ENCODE measurements around the gene TERC. TPM values are rescaled to one million over a fixed set of nuclear protein-coding genes. Genes with fewer than 3 reads are reported as not detected.

Gene TERC
- total RNA-seq, 4 donors from 2014 or later = 19.1 to 93.6 (median 63.7) TPM

- Histone ChIP-seq H3K4me3 (no peak overlapping the region), H3K9me3 (no peaks in the 10 kb centered on the region), H3K36me3 (peaks cover 62 to 96% (median 81%) of the 10 kb centered on the region in 4 donors), H3K27me3 (no peaks in the 10 kb centered on the region), H3K27ac (replicated peaks in 1 of 4) (no peak overlapping the region), H3K4me1 (peaks cover 3 to 19% (median 12%) of the 10 kb centered on the region in 4 donors)
- no peak for DNase-seq (ENCODE audit: extremely low spot score)
- TF ChIP-seq POLR2AphosphoS5 (IDR thresholded peaks at IDR 0.05) = no peak
- no peak for TF ChIP-seq POLR2A (IDR thresholded peaks at IDR 0.05; ENCODE audit: low read depth)
- TF ChIP-seq CTCF (IDR thresholded peaks at IDR 0.05) = no peak
- no peak for TF ChIP-seq EP300 (IDR thresholded peaks at IDR 0.05)
- intact Hi-C loops (cut with DNase I) = no loop called here
- WGBS = 78% methylated on average over 4 of the region's 4 CpGs
Measured at GRCh38 chr3:169781209-169781855, 16.5 kb upstream of the TERC start.

- no peak for DNase-seq (ENCODE audit: extremely low spot score)
- Histone ChIP-seq H3K4me1 (peaks cover 3 to 25% (median 18%) of the 10 kb centered on the region in 4 donors), H3K27me3 (no peaks in the 10 kb centered on the region), H3K4me3 (no peak overlapping the region), H3K9me3 (no peaks in the 10 kb centered on the region), H3K27ac (replicated peaks in 1 of 4) (no peak overlapping the region), H3K36me3 (peaks cover 56 to 91% (median 77%) of the 10 kb centered on the region in 4 donors)
- TF ChIP-seq POLR2A (IDR thresholded peaks at IDR 0.05; ENCODE audit: low read depth) = no peak
- intact Hi-C loops (cut with DNase I) = no loop called here
- 46% methylated on average over 2 of the region's 2 CpGs for WGBS
Measured at GRCh38 chr3:169780742-169781141, 15.9 kb upstream of the TERC start.

GRCh38 chr3:169777822-169778221 lies 13.0 kb upstream of the TERC start:
- no peak overlapping the region for H3K4me3 ChIP-seq
- H3K9me3 ChIP-seq = no peaks in the 10 kb centered on the region
- WGBS = 74% methylated on average over 4 of the region's 4 CpGs
- intact Hi-C loops (cut with DNase I) = no loop called here
- TF ChIP-seq POLR2AphosphoS5 (IDR thresholded peaks at IDR 0.05) = no peak
- TF ChIP-seq POLR2A (IDR thresholded peaks at IDR 0.05; ENCODE audit: low read depth) = no peak
- no peak for TF ChIP-seq CTCF (IDR thresholded peaks at IDR 0.05)
- TF ChIP-seq EP300 (IDR thresholded peaks at IDR 0.05) = no peak
- no peaks in the 10 kb centered on the region for H3K27me3 ChIP-seq
- peaks cover 45 to 80% (median 66%) of the 10 kb centered on the region in 4 donors for H3K36me3 ChIP-seq
- peaks cover 23 to 47% (median 39%) of the 10 kb centered on the region in 4 donors for H3K4me1 ChIP-seq
- no peak for DNase-seq (ENCODE audit: extremely low spot score)
- no peak overlapping the region for H3K27ac ChIP-seq (replicated peaks in 1 of 4)

- Histone ChIP-seq H3K27ac (replicated peaks in 1 of 4) (peak overlapping the region; percentile 95 to 99 (median 98)), H3K36me3 (peaks cover 15 to 45% (median 31%) of the 10 kb centered on the region in 4 donors)
- no peak for DNase-seq (ENCODE audit: extremely low spot score)
Measured at GRCh38 chr3:169774186-169774585, 9.3 kb upstream of the TERC start.

More at GRCh38 chr3:169774186-169774585, 9.3 kb upstream of the TERC start:
- intact Hi-C loops (cut with DNase I) = no loop called here
- H3K9me3 ChIP-seq = no peaks in the 10 kb centered on the region
- WGBS = 47% methylated on average over 5 of the region's 5 CpGs
- peaks cover 20 to 40% (median 36%) of the 10 kb centered on the region in 4 donors for H3K4me1 ChIP-seq
- no peaks in the 10 kb centered on the region for H3K27me3 ChIP-seq
- no peak for TF ChIP-seq POLR2A (IDR thresholded peaks at IDR 0.05; ENCODE audit: low read depth)
- TF ChIP-seq EP300 (IDR thresholded peaks at IDR 0.05) = no peak
- no peak for TF ChIP-seq CTCF (IDR thresholded peaks at IDR 0.05)
- TF ChIP-seq POLR2AphosphoS5 (IDR thresholded peaks at IDR 0.05) = no peak
- H3K4me3 ChIP-seq = peak overlapping the region; percentile 78 to 91 (median 82)
